Measurements from ENCODE around the gene C4orf46. TPM values are rescaled to one million over a fixed set of nuclear protein-coding genes. Genes with fewer than 3 reads are reported as not detected.

C4orf46 gene
- total RNA-seq (2022; extraction: Qiagen RNA extraction): 6.6 to 8.6 TPM (median 7.7 TPM) in 5 replicates

DNA sequence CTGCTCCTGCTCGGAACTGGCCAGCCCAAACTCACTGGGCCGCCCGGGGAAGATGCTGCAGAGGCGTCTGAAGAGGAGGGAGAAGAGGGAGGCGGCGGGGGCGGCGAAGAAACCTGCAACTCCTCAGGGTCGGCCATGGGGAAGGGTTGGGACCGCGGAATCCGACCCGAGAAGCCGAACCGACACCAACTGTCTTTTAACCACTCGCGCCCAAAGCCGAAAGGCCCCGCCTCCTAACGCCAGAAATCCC, at the start of gene C4orf46:
C4orf46 (minus strand) TSS at position 223 of the 250 bp plus-strand sequence; CDS start at position 137, 86 bp downstream.

DNA sequence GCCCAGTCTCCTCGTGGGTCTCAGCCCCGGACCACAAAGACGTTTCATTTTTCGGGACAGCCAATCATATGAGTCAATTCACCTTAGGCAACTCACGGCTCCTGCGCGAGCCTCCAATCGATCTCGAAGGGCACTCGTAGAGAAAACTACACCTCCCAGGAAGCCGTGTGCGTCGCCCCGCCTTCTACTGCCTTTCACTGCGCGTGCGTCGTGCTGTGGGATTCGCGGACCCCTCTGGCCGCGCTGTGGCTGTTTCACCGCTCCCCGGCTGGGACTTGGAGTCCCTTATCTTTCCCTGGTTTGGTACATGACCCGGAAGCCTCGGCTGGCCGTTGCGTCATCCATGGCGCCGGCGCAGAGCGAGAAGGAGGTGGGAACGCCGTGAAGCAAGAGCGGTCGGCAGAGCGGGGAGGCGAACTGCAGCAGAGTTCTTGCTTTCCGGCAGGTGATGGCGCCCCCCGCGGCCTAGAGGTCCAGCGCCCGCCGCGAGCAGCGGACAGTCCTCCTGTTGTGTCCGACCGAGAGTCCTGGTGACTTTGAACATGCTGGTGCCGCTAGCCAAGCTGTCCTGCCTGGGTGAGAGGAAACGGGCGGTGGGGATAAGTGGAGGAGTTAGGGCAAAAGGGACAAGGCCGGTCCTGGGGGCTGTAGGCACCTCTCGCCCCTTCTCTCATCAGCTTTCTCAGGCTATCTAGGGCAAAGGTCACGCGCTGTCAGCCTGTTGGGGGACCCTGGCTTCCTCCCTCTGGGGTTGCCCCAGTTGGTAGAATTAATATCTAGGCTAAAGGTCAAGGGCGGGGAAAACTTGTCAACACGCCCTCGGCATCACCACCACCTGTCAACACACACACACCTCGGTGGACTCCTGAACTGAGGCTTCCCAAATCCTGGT, 474 bp upstream of the C4orf46 start, which contains the start of gene ETFDH:
ETFDH (plus strand) TSS at position 382 of the 892 bp plus-strand sequence; CDS start at position 543, 161 bp downstream.

Other genes with a start within 250 kb of the C4orf46 start
- gene RXFP1, start 150.0 kb downstream of the C4orf46 start, total RNA-seq (2022; extraction: Qiagen RNA extraction): not detected in 5 replicates
- gene ETFDH, start 409 bp upstream of the C4orf46 start, total RNA-seq (2022; extraction: Qiagen RNA extraction): 4.3 to 6.1 TPM (median 4.8 TPM) in 5 replicates
- 32.8 to 34.2 TPM (median 33.2 TPM) in 5 replicates for gene PPID, start 51.5 kb upstream of the C4orf46 start, total RNA-seq (2022; extraction: Qiagen RNA extraction)
- 4.8 to 6.5 TPM (median 6.3 TPM) in 5 replicates for gene FNIP2, start 97.1 kb upstream of the C4orf46 start, total RNA-seq (2022; extraction: Qiagen RNA extraction)